ENCODE data around the gene DUSP15. TPM values are rescaled to one million over a fixed set of nuclear protein-coding genes. Genes with fewer than 3 reads are reported as not detected.

Gene DUSP15
- total and polyA plus RNA-seq, 2 of the 4 experiments (the other 2 are of a cell fraction), result not detected

DNA sequence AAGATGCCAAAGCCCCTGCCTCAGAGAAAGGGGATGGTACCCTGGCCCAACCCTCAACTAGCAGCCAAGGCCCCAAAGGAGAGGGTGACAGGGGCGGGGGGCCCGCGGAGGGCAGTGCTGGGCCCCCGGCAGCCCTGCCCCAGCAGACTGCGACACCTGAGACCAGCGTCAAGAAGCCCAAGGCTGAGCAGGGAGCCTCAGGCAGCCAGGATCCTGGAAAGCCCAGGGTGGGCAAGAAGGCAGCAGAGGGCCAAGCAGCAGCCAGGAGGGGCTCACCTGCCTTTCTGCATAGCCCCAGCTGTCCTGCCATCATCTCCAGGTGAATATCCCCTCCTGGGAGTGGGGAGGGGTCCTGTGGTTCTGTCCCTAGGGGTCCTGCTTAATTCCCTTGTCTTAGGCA is 50.1 kb downstream of the DUSP15 start:
- Histone ChIP-seq H3K9me1 (ENCODE audit: insufficient read depth, low read length) (no peaks in the 10 kb centered on the region; the same call in 1 of the 2 replicates), H3K4me3 (ENCODE audit: insufficient read depth, low read depth, low read length) (no peak overlapping the region), H3K4me2 (ENCODE audit: low read depth, low read length) (no peak overlapping the region), H4K8ac (ENCODE audit: low read depth in 2 of 2, low read length in 2 of 2) (no peak overlapping the region), H3K36me3 (ENCODE audit: control insufficient read depth, insufficient read depth, low read length) (no peaks in the 10 kb centered on the region), H3K18ac (ENCODE audit: low read depth, low read length) (no peak overlapping the region), H3K79me1 (ENCODE audit: low read depth in 1 of 2, low read length in 2 of 2) (no peaks in the 10 kb centered on the region; a peak in 1 of 4 replicates), H4K20me1 (ENCODE audit: insufficient read depth, low read length) (no peaks in the 10 kb centered on the region), H2BK120ac (ENCODE audit: low read depth, low read length) (no peak overlapping the region), H4K5ac (ENCODE audit: low read depth, low read length) (no peak overlapping the region), H2AK9ac (replicated peaks; ENCODE audit: low read depth, low read length, poor library complexity) (no peak overlapping the region), H2AK5ac (ENCODE audit: low read depth, low read length) (no peak overlapping the region), H3K27me3 (ENCODE audit: control insufficient read depth, insufficient read depth, low read length) (no peaks in the 10 kb centered on the region), H3K9me3 (ENCODE audit: control insufficient read depth, insufficient read depth, low read length) (no peaks in the 10 kb centered on the region), H2BK20ac (ENCODE audit: low read depth, low read length) (no peak overlapping the region), H3K14ac (replicated peaks; ENCODE audit: low read depth, low read length) (no peak overlapping the region), H2AFZ (replicated peaks; ENCODE audit: low read length, poor library complexity) (no peak overlapping the region), H3K9ac (ENCODE audit: low read depth, low read length) (no peak overlapping the region), H3K27ac (ENCODE audit: insufficient read depth, low read length) (no peak overlapping the region), H3K4me1 (ENCODE audit: control insufficient read depth, insufficient read depth, low read length) (no peaks in the 10 kb centered on the region; the same call in 1 of the 2 replicates), H4K91ac (ENCODE audit: insufficient read depth, low read depth, low read length) (no peak overlapping the region), H2BK15ac (ENCODE audit: low read depth, low read length) (no peak overlapping the region), H3K4ac (ENCODE audit: low read depth, low read length) (no peak overlapping the region), H3K23ac (ENCODE audit: low read depth, low read length) (no peak overlapping the region), H3K56ac (ENCODE audit: extremely low read depth, insufficient read depth, low read length) (no peak overlapping the region), H2BK5ac (ENCODE audit: low read depth, low read length, poor library complexity, severe bottlenecking) (no peak overlapping the region)
- intact Hi-C loops (cut with micrococcal nuclease) (loop anchor here (5.0 kb wide), 1 partner anchor 387 kb away; the partner anchor contains the start of genes PLAGL2 and POFUT1), dilution Hi-C loops (cut with HindIII; ENCODE audit: low sequenced_read_pairs, unreplicated experiment) (no loop called here), in situ Hi-C loops (cut with MboI; ENCODE audit: low sequenced_read_pairs) (loop anchor here (5.0 to 10.0 kb wide), 2 partner anchors 135 to 212 kb away; partner anchors contain the start of gene PDRG1)
- no peak for ATAC-seq (ENCODE audit: low read depth)
- WGBS, 2 experiments (ENCODE audit: extremely low coverage in 2 of 2, insufficient read length in 1 of 2), result no CpG with 5 or more reads among the region's 6 CpGs
- no TSS peak for BruUV-seq (replicated peaks)
- no peak for DNase-seq
- TF ChIP-seq FOS (IDR thresholded peaks at IDR 0.05; ENCODE audit: low read depth, low read length) (no peak), SMC3 (IDR thresholded peaks at IDR 0.05; ENCODE audit: low read depth, low read length) (no peak), POLR2A (IDR thresholded peaks at IDR 0.05; ENCODE audit: low read depth, low read length) (no peak), MAFK (IDR thresholded peaks at IDR 0.05; ENCODE audit: low read depth, low read length) (no peak), CHD1 (IDR thresholded peaks at IDR 0.05; ENCODE audit: low read depth, low read length) (no peak)
- POLR2A ChIA-PET (ENCODE audit: unreplicated experiment), result no interaction called here
- CTCF ChIA-PET, result no interaction called here
